ENCODE measurements around the gene ZFYVE9.

DNA sequence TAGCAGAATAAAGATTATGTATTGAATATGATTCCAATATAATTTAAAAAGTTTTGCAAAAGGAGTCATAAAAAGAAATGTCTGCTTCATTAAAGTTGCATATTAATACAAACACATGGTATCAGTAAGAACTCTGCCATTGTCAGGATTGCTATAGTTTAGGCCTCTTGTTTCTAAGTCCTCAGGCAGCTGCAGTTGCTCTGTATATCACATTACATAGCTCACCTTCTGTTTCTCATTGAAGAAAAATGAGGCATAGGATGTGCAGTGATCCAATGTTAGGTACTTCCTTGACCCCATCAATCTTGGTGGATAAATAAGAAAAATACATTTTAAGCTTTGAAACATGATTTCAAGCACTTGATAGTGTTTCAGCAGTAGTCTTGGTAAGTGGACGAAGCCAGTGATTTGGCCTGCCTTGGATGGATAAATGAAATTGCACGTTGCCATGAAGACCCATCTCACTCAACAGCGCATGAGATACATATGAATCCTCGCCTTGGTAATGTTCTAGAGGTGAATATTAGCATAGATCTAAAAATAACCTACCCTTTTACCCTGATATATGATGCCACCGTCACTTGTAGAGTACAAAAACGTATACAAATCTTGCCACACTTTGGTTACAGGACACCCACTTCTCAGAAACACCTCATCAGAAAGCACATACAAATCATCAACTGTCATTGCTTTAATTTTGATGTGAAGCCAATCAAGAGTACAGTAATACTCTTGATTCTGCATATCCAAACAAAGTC is 25.3 kb downstream of the ZFYVE9 start:
- TF ChIP-seq POLR2A (IDR thresholded peaks at IDR 0.05; ENCODE audit: low read length) (no peak), GATA1 (IDR thresholded peaks at IDR 0.05; ENCODE audit: low read depth, low read length) (no peak)

Data from erythroblast (primary cell).